ENCODE measurements around the gene TUNAR. TPM values are rescaled to one million over a fixed set of nuclear protein-coding genes. Genes with fewer than 3 reads are reported as not detected.

The TUNAR gene
- total RNA-seq, 2 donors from 2014 or later, result 26.2 to 30.0 TPM

DNA sequence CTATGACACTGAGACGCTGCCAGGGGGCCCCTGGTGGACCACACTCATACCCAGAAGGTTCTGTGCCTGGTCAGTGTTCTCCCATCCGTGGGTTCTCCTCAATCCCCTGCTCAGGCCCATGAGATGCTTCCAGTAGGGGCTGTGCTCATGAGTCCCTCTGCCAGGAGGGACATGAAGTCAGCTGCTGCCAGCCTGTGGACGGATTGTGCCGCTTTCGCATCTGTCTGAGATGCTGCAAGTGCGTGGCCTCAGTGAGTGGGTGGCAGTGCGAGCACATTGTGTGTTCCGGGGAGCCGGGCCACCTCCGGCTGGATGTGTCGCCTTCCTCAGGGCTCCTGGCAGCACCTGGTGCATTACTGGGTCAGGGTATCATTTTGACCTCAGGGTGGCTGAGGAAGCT lies 15.5 kb downstream of the TUNAR start:
- Mint-ChIP-seq H3K27me3 (ENCODE audit: insufficient read depth) (peaks cover 3% of the 10 kb centered on the region), H3K4me1 (peaks cover 28% of the 10 kb centered on the region), H3K4me3 (no peak overlapping the region), H3K27ac (no peak overlapping the region), H3K9me3 (no peaks in the 10 kb centered on the region), H3K36me3 (ENCODE audit: low read depth) (peaks cover 6% of the 10 kb centered on the region)
- Histone ChIP-seq H3K27ac (ENCODE audit: low read depth, low read length) (no peak overlapping the region), H3K9ac (ENCODE audit: extremely low read depth, low read length, poor library complexity, severe bottlenecking) (no peak overlapping the region), H3K9me3 (ENCODE audit: control insufficient read depth, low read length) (no peaks in the 10 kb centered on the region), H3K36me3 (ENCODE audit: control insufficient read depth, insufficient read depth, low read length) (no peaks in the 10 kb centered on the region), H3K4me1 (ENCODE audit: control insufficient read depth, insufficient read depth, low read length) (peaks cover 11% of the 10 kb centered on the region), H3K4me3 (ENCODE audit: low read length) (no peak overlapping the region), H3K27me3 (ENCODE audit: control insufficient read depth, insufficient read depth, low read length, poor library complexity, severe bottlenecking) (no peaks in the 10 kb centered on the region)
- DNase-seq, result no peak
- WGBS, 2 experiments (ENCODE audit: insufficient coverage in 1 of 2, insufficient read length in 1 of 2), result 91 to 96% methylated on average over 5 to 11 of the region's 11 CpGs
- no peak for TF ChIP-seq CTCF (conservative IDR thresholded peaks at IDR 0.05)

GRCh38 chr14:95895720-95896119 lies 19.1 kb downstream of the TUNAR start:
- H3K9me3 ChIP-seq (ENCODE audit: control insufficient read depth, low read length), result no peaks in the 10 kb centered on the region
- Mint-ChIP-seq H3K9me3 (peaks cover 11% of the 10 kb centered on the region), H3K27me3 (ENCODE audit: insufficient read depth) (peaks cover 3% of the 10 kb centered on the region), H3K4me1 (peaks cover 21% of the 10 kb centered on the region), H3K36me3 (ENCODE audit: low read depth) (peaks cover 31% of the 10 kb centered on the region), H3K27ac (no peak overlapping the region), H3K4me3 (no peak overlapping the region)
- no peak overlapping the region for H3K9ac ChIP-seq (ENCODE audit: extremely low read depth, low read length, poor library complexity, severe bottlenecking)
- DNase-seq, result peak; percentile 91
- peaks cover 11% of the 10 kb centered on the region for H3K4me1 ChIP-seq (ENCODE audit: control insufficient read depth, insufficient read depth, low read length)
- TF ChIP-seq CTCF (conservative IDR thresholded peaks at IDR 0.05), result peak; percentile 85
- no peak overlapping the region for H3K27ac ChIP-seq (ENCODE audit: low read depth, low read length)
- no peaks in the 10 kb centered on the region for H3K36me3 ChIP-seq (ENCODE audit: control insufficient read depth, insufficient read depth, low read length)
- H3K27me3 ChIP-seq (ENCODE audit: control insufficient read depth, insufficient read depth, low read length, poor library complexity, severe bottlenecking), result no peaks in the 10 kb centered on the region
- no peak overlapping the region for H3K4me3 ChIP-seq (ENCODE audit: low read length)
- WGBS, 2 experiments (ENCODE audit: insufficient coverage in 1 of 2, insufficient read length in 1 of 2), result 63 to 73% methylated on average over 8 to 10 of the region's 10 CpGs

DNA sequence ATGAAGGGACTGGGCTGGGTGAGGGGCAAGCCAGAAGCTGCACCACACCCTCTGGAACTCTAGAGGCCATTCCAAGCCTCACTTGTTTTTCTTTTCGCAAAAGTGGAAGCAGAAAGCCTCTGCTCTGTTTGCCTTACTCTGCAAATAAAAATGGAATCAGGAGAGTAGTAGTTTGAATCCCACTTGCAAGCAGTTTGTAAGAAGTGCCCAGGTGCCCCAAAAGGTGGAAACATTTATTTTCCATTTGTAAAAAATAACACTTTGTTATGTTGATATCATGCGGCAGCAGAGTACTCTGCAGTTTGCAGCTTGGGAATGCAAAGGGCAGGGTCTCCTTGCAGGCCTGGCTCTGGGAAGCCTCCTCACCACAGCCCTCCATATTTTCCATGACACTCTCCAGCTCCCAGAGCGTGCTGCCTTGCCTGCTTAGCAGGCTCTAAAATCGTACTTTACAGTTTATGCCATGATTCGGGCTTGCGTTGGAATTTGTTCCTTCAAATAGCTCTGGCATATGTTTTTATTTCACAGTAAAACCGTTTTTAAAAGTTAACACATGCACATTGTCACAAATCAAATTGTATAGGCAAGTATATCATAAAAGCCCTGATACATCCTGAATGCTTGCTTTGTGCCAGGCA lies 20.0 kb downstream of the TUNAR start:
- Mint-ChIP-seq H3K27me3 (ENCODE audit: insufficient read depth) (peaks cover 3% of the 10 kb centered on the region), H3K27ac (no peak overlapping the region), H3K9me3 (peaks cover 11% of the 10 kb centered on the region), H3K36me3 (ENCODE audit: low read depth) (peaks cover 34% of the 10 kb centered on the region), H3K4me3 (no peak overlapping the region), H3K4me1 (peaks cover 21% of the 10 kb centered on the region)
- no peak for TF ChIP-seq CTCF (conservative IDR thresholded peaks at IDR 0.05)
- Histone ChIP-seq H3K4me1 (ENCODE audit: control insufficient read depth, insufficient read depth, low read length) (peaks cover 11% of the 10 kb centered on the region), H3K9me3 (ENCODE audit: control insufficient read depth, low read length) (no peaks in the 10 kb centered on the region), H3K9ac (ENCODE audit: extremely low read depth, low read length, poor library complexity, severe bottlenecking) (no peak overlapping the region), H3K36me3 (ENCODE audit: control insufficient read depth, insufficient read depth, low read length) (no peaks in the 10 kb centered on the region), H3K27ac (ENCODE audit: low read depth, low read length) (no peak overlapping the region), H3K27me3 (ENCODE audit: control insufficient read depth, insufficient read depth, low read length, poor library complexity, severe bottlenecking) (no peaks in the 10 kb centered on the region), H3K4me3 (ENCODE audit: low read length) (no peak overlapping the region)
- whole genome bisulfite sequencing, 2 experiments (ENCODE audit: insufficient coverage in 1 of 2, insufficient read length in 1 of 2), result 90 to 93% methylated on average over 6 to 7 of the region's 7 CpGs
- no peak for DNase-seq

All from endodermal cell (in vitro differentiated cells).